Neural cell (in vitro differentiated cells): ENCODE results near the gene PHF10.

Source experiments
- EP300 ChIP-seq: fragments of 450-650 bp; conservative IDR thresholded peaks from 2 replicates; pipeline ENCODE4 v1.6.1; 2014; ENCODE audit warnings: antibody characterized with exemption, mild to moderate bottlenecking, moderate library complexity; ENCODE audit not compliant: poor library complexity, severe bottlenecking
- POLR2AphosphoS5 ChIP-seq: IDR thresholded peaks from 2 replicates; pipeline ENCODE4 v1.6.1; 2012
- SMC3 ChIP-seq: fragments of 450-650 bp; conservative IDR thresholded peaks from 2 replicates; pipeline ENCODE4 v1.6.1; 2014; ENCODE audit warnings: antibody characterized with exemption, mild to moderate bottlenecking, moderate library complexity; ENCODE audit not compliant: poor library complexity
- TAF1 ChIP-seq: IDR thresholded peaks from 2 replicates; pipeline ENCODE4 v1.6.1; 2012; ENCODE audit warnings: low read depth
- TF ChIP-seq, protein P1 (sequence below): fragments of 450-650 bp; IDR thresholded peaks from 2 replicates; pipeline ENCODE4 v1.5.1; 2014; ENCODE audit warnings: antibody characterized with exemption, mild to moderate bottlenecking, moderate library complexity; ENCODE audit not compliant: poor library complexity, severe bottlenecking
- TF ChIP-seq, protein P2 (sequence below): IDR thresholded peaks from 2 replicates; pipeline ENCODE4 v1.6.1; 2012; ENCODE audit warnings: borderline replicate concordance

DNA sequence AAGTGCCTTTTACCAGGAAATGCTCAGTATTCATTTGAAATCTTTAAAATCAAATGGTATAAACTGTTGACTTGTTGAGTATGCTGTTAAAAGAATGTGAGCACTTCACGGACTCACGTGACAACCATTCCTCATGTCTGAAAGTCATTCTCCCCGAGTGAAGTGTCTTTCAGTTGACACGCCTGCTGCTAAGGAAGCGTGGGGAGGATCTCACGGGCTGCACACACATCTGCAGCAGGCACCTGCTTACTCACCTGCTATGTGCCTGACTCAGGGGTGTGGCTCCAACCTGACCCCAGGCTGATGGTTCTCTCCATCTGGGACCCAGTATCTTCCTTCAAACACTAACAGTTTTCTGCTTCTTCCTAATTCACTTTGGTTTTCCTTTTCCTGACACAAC, 55.2 kb downstream of the PHF10 start:
- TF ChIP-seq, protein P1, sequence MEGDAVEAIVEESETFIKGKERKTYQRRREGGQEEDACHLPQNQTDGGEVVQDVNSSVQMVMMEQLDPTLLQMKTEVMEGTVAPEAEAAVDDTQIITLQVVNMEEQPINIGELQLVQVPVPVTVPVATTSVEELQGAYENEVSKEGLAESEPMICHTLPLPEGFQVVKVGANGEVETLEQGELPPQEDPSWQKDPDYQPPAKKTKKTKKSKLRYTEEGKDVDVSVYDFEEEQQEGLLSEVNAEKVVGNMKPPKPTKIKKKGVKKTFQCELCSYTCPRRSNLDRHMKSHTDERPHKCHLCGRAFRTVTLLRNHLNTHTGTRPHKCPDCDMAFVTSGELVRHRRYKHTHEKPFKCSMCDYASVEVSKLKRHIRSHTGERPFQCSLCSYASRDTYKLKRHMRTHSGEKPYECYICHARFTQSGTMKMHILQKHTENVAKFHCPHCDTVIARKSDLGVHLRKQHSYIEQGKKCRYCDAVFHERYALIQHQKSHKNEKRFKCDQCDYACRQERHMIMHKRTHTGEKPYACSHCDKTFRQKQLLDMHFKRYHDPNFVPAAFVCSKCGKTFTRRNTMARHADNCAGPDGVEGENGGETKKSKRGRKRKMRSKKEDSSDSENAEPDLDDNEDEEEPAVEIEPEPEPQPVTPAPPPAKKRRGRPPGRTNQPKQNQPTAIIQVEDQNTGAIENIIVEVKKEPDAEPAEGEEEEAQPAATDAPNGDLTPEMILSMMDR = no peak
- TF ChIP-seq, protein P2, sequence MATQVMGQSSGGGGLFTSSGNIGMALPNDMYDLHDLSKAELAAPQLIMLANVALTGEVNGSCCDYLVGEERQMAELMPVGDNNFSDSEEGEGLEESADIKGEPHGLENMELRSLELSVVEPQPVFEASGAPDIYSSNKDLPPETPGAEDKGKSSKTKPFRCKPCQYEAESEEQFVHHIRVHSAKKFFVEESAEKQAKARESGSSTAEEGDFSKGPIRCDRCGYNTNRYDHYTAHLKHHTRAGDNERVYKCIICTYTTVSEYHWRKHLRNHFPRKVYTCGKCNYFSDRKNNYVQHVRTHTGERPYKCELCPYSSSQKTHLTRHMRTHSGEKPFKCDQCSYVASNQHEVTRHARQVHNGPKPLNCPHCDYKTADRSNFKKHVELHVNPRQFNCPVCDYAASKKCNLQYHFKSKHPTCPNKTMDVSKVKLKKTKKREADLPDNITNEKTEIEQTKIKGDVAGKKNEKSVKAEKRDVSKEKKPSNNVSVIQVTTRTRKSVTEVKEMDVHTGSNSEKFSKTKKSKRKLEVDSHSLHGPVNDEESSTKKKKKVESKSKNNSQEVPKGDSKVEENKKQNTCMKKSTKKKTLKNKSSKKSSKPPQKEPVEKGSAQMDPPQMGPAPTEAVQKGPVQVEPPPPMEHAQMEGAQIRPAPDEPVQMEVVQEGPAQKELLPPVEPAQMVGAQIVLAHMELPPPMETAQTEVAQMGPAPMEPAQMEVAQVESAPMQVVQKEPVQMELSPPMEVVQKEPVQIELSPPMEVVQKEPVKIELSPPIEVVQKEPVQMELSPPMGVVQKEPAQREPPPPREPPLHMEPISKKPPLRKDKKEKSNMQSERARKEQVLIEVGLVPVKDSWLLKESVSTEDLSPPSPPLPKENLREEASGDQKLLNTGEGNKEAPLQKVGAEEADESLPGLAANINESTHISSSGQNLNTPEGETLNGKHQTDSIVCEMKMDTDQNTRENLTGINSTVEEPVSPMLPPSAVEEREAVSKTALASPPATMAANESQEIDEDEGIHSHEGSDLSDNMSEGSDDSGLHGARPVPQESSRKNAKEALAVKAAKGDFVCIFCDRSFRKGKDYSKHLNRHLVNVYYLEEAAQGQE = no peak
- TF ChIP-seq TAF1 = no peak
- no peak for TF ChIP-seq EP300
- TF ChIP-seq SMC3 = no peak
- no peak for TF ChIP-seq POLR2AphosphoS5
